ENCODE data around the gene PPP1R11. TPM values are rescaled to one million over a fixed set of nuclear protein-coding genes. Genes with fewer than 3 reads are reported as not detected.
A peak's percentile ranks its signal among the peaks of the same experiment; 100 is the strongest.

The PPP1R11 gene
- total and polyA plus RNA-seq, 9 of the 15 experiments (the other 6 are each of a cell fraction or from before 2014, with no cell fraction given): 17.8 to 94.8 (median 44.6) TPM

- TF ChIP-seq MLLT1 (IDR thresholded peaks at IDR 0.05) (peak; percentile 31 to 52; a peak in 2 of 4 replicates), EGR1 (conservative IDR thresholded peaks at IDR 0.05) (peak; percentile 97), SRF (CRISPR knock-in tag; IDR thresholded peaks at IDR 0.05) (peak; percentile 56 to 85; a peak in 2 of 4 replicates), NCOA4 (IDR thresholded peaks at IDR 0.05; ENCODE audit: partially characterized antibody) (no peak), CEBPG (CRISPR knock-in tag; IDR thresholded peaks at IDR 0.05) (no peak), CEBPG (tag; conservative IDR thresholded peaks at IDR 0.05 in 1 of 2, IDR thresholded peaks at IDR 0.05 in 1 of 2) (no peak), BRD9 (IDR thresholded peaks at IDR 0.05; ENCODE audit: low read depth, partially characterized antibody) (no peak), IRF1 (CRISPR knock-in tag; IDR thresholded peaks at IDR 0.05; ENCODE audit: borderline replicate concordance) (no peak), MBD2 (IDR thresholded peaks at IDR 0.05; ENCODE audit: borderline replicate concordance, low read depth) (peak; percentile 59)
- TF ChIP-seq, protein P1, sequence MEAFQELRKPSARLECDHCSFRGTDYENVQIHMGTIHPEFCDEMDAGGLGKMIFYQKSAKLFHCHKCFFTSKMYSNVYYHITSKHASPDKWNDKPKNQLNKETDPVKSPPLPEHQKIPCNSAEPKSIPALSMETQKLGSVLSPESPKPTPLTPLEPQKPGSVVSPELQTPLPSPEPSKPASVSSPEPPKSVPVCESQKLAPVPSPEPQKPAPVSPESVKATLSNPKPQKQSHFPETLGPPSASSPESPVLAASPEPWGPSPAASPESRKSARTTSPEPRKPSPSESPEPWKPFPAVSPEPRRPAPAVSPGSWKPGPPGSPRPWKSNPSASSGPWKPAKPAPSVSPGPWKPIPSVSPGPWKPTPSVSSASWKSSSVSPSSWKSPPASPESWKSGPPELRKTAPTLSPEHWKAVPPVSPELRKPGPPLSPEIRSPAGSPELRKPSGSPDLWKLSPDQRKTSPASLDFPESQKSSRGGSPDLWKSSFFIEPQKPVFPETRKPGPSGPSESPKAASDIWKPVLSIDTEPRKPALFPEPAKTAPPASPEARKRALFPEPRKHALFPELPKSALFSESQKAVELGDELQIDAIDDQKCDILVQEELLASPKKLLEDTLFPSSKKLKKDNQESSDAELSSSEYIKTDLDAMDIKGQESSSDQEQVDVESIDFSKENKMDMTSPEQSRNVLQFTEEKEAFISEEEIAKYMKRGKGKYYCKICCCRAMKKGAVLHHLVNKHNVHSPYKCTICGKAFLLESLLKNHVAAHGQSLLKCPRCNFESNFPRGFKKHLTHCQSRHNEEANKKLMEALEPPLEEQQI (IDR thresholded peaks at IDR 0.05): no peak
- TF ChIP-seq, protein P2, sequence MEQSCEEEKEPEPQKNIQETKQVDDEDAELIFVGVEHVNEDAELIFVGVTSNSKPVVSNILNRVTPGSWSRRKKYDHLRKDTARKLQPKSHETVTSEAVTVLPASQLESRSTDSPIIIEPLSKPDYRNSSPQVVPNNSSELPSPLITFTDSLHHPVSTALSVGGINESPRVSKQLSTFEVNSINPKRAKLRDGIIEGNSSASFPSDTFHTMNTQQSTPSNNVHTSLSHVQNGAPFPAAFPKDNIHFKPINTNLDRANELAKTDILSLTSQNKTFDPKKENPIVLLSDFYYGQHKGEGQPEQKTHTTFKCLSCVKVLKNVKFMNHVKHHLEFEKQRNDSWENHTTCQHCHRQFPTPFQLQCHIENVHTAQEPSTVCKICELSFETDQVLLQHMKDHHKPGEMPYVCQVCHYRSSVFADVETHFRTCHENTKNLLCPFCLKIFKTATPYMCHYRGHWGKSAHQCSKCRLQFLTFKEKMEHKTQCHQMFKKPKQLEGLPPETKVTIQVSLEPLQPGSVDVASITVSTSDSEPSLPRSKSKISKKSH (CRISPR knock-in tag; IDR thresholded peaks at IDR 0.05): no peak
- TF ChIP-seq, protein P3, sequence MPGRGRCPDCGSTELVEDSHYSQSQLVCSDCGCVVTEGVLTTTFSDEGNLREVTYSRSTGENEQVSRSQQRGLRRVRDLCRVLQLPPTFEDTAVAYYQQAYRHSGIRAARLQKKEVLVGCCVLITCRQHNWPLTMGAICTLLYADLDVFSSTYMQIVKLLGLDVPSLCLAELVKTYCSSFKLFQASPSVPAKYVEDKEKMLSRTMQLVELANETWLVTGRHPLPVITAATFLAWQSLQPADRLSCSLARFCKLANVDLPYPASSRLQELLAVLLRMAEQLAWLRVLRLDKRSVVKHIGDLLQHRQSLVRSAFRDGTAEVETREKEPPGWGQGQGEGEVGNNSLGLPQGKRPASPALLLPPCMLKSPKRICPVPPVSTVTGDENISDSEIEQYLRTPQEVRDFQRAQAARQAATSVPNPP (IDR thresholded peaks at IDR 0.05; ENCODE audit: borderline replicate concordance, insufficient read depth, insufficient read length): no peak
- TF ChIP-seq, protein P4, sequence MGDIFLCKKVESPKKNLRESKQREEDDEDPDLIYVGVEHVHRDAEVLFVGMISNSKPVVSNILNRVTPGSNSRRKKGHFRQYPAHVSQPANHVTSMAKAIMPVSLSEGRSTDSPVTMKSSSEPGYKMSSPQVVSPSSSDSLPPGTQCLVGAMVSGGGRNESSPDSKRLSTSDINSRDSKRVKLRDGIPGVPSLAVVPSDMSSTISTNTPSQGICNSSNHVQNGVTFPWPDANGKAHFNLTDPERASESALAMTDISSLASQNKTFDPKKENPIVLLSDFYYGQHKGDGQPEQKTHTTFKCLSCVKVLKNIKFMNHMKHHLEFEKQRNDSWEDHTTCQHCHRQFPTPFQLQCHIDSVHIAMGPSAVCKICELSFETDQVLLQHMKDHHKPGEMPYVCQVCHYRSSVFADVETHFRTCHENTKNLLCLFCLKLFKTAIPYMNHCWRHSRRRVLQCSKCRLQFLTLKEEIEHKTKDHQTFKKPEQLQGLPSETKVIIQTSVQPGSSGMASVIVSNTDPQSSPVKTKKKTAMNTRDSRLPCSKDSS (IDR thresholded peaks at IDR 0.05; ENCODE audit: low read depth, partially characterized antibody): no peak
Measured at GRCh38 chr6:30066577-30067459, at the start of gene PPP1R11 (continued).
